Stimulated activated CD8-positive, alpha-beta memory T cell treated with anti-CD3 and anti-CD28 coated beads, Interleukin-12 subunit alpha, Interleukin-12 subunit beta, amount 100 ng/mL, for 4 hours (primary cell): ENCODE data around the gene EFCC1.

Source experiments
- DNase-seq: peaks from one replicate; pipeline ENCODE4 v3.0.0-alpha.2; 2020; ENCODE audit warnings: low read depth

The EFCC1 gene

DNA sequence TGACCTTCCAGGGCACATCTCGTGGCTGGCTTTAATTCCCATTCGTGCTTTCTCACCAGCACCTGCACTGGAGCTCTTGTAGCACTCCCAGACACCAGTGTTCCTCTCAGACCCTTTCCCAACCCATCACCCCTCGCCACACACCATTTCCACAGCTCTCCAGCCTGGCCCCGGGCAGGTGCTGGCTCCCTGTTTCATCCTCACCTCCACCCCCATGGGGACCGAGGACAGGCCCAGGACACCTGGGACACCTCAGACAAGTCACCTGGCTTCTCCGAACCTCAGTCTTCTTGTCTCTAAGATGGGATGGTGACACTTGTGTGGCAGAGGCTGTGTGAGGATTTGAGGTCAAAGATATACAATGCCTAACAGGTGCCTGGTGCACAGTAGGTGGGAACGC lies 32.0 kb downstream of the EFCC1 start:
- no peak for DNase-seq

GRCh38 chr3:129033633-129034321 lies 32.7 kb downstream of the EFCC1 start:
- no peak for DNase-seq

GRCh38 chr3:129034642-129035041 lies 33.5 kb downstream of the EFCC1 start:
- DNase-seq, result no peak

DNA sequence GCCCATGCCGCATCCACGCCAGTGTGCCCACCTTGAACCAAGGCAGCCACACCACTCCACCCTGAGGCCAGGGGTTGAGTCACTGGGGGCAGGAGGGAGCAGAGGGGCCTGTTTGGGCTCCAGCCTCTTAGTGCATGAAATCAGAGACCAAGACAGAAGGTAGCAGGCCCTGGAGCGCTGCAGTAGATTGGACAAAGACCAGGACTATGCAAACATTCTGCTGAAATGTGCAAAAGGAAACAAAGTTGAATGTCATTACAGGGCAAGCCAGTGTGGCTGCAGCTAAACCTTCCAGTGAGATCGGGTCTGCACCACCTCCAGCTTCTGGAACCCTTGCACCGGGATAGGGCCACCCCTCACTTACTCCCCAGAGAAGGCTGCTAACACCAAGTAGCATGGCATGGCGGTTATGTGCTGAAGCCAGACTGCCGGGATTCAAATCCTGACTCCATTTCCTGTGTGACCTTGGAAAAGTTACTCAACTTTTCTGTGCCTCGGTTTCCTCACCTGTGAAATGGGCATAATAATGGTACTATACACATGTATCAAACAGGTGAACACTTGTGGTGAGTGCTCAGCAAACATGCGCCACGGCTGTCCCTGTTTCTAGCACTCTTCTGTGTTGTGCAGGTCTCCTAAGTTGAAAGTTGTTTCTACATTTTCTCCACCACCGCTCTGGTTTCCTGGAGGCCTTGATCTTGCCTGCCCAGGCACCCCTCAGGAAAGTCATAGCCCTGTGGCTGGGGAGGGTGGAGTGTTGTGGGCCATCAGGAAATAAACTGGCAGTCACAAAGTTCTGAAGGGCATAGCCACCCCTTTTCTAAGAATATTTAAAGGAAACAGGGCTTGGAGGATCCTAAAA lies 34.5 kb downstream of the EFCC1 start:
- no peak for DNase-seq

DNA sequence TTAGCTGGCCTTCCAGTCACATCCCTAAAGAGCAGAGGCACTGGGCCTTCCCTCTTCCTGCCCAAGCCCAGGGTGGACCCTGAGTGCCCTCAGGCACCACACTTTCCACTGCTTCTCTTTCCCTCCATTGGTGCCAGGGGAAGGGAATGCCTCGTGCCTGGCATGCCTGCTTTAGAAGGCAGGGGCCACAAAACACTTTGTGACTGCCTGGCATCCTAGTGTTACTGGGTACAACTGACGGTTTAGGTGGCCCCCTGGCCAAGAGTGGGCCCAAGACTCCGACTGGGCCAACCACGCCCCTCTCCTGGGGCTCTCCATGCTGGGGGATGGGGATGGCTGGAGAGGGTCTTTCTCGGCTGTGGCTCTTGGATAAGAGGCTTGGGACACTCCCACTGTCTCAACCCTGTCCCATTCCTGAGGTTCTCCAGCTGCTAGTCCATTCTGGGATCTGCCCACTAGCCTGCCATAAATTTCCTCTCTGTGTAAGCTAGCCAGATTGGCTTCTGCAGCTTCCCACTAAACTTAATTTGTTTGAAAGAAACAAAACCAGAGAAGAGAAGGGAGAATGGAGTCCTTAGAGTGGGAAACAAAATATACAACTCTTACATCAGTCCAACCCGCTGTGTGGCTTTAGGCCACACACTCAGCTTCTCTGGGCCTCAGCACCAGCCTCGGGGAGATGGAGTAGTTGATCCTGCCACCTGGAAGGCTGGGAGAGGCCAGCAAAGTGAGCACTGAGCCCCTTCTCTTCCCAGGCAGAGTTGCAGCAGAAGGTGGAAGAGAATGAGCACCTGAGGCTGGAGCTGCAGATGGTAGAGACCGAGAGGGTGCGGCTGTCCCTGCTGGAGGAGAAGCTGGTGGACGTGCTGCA lies 35.4 kb downstream of the EFCC1 start:
- no peak for DNase-seq

GRCh38 chr3:129037093-129037419 lies 36.0 kb downstream of the EFCC1 start:
- DNase-seq, result no peak

DNA sequence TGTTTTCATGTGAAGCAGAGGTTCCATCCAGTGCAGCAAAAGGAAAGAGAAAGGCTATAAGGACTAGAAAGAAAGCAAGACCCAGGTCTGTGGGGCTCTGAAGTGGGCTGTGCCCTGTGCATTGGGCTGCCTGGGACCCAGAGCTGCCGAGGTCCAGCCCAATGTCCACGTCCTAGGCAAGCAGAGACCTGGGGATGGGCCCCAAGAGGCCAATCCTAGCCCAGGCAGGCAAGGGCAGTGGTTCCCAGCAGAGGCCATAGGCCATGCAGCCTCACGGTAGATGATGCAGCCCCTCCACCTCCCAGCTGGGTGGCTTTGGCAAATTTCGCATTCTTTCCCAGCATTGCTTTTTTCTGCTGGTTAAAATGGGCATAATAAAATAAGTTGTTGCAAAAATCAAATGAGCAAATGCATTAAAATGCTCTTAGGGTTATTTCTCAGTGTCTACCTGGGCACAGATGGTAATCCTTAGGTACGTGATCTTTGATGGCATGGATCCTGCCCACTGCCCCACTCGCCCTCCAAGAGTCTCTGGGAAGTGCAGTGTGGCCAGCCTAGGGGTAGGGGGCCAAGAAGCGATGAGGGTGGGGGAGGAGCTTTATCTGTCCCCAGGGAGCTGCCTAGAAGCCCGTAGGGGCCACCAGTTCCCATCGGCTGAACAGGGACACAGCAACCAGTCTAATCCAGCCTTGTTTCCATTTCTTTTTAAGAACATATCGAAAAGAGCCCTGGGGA lies 37.2 kb downstream of the EFCC1 start:
- DNase-seq, result no peak

DNA sequence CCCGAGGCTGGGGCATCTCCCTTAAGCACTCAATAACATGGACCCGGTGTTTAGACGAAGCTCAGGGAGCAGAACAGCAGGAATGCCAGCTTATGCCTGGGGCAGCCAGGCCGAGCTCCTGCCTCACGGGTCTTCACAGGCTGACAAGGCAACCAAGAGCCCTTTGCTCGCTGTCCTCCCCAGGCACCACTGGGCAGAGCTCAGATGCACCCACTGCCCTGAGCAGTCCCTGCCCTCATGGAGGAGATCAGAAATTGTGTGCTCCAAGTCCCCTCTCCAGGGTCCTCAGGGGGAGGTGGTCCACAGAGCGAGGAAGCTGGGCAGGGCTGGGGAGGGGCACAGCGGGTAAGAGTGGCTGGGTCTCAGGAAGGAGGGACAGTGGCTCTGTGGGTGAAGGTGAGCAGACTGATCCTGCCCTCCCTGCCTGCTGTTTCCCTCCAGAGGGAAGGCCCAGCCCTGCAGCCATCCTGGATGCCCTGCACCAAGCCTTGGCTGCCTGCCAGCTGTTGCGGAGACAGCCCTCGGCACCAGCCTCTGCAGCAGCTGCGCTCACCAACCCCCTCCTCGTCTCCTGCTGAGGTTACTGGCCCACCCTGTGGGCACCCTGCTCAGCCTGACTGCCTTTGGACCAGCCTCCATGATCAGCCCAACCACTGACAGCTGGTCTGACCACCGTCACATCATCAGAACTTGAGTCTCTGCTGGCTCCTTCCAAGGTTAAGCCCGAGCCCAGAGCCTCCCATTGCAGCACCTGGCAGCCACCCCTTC lies 38.4 kb downstream of the EFCC1 start:
- DNase-seq, result no peak

- DNase-seq, result no peak
These were observed 38.9 kb downstream of the EFCC1 start for GRCh38 chr3:129040039-129040336.

DNA sequence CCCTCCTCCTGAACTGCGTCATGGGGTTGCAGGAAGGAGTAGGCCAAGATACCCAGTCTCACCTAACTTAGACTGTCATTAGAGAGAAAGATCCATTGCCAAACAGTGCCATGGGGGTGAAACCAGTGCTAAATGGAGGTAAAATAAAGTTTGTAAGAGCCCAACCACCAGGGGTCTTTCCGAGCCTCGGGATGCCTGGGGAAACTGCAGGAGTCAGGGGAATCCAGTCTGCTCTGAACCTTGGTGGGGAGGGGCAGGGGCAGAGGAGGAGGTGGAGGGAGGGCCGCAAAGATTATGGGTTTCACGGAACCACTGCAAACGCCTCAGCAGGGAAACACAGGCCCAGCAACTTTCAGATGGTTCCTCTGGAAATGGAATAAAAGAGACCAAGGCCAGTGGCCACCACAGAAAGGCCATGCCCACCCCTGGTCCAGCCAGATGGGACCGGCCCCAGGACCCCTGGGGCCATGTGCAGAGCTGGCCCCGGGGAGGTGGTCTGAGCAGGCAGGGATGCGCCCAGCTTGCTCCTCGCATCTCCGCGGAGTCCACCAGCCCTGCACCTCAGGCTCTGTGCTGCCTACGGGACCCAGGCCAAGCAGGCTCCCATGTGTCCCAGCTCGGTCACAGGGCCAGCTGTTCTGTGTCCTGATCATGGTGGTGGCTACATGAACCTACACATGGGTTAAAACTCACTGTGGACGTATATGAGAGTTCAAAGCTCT lies 39.6 kb downstream of the EFCC1 start:
- DNase-seq, result no peak

DNA sequence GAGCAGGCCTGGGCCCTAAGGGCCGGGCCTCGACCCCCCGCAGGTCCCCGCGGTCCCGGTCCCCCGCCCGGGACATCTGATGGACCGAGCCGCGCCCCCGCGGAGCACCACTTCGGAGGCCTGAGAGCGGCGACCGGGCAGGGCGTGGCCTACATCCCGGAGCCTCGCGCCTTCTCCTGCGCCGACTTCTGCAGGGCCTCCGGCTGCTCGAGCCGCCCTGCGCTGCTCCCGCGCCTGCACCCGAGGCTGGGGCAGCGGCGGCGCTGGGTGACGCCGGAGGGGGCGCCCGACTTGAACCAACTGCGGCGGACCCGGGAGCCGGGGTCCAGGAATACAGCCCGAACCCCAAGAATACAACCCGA lies 44.6 kb downstream of the EFCC1 start:
- no peak for DNase-seq

- DNase-seq, result no peak
These were observed 45.1 kb downstream of the EFCC1 start for GRCh38 chr3:129046037-129046731.

- DNase-seq, result no peak
These were observed 45.8 kb downstream of the EFCC1 start for GRCh38 chr3:129046732-129047552.

GRCh38 chr3:129047553-129047839 lies 46.4 kb downstream of the EFCC1 start:
- DNase-seq, result no peak

DNA sequence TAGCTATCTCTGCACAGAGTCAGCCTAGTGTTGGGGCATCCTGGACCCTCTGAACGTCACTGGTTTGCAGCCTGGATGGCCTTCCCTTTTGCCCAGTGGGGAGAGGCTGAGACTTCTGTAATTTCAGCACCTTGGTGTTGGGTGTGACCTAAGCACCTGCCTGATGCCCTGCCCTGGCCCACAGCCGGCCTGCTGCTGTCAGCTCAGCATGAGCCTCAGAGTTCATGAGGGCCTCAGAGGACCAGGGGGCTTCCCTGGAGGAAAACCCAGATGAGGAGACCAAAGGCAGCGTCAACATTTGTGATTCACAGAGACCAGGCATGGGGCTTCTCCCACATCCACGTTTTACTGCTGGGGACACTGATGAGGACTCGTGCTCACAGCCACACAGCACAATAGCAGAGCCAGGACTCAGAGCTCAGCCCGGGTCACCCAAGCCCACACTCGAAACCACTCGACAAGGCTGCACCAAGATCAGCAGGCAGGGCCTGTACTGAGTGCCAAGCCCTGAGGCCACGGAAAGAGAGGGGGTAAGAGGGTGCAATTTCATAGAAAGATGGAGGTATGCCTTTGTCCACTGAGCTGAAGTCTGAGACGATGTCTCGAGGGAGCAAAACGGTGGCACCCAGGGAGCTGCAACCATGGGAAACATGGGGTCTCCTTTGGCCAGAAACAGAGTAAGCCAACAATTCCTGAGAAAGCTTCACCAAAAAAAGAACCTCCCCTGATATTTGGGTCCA lies 49.6 kb downstream of the EFCC1 start:
- no peak for DNase-seq

- DNase-seq, result no peak
These were observed 50.8 kb downstream of the EFCC1 start for GRCh38 chr3:129051871-129052340.

- DNase-seq, result no peak
These were observed 51.6 kb downstream of the EFCC1 start for GRCh38 chr3:129052675-129053074.

GRCh38 chr3:129054605-129055104 lies 53.6 kb downstream of the EFCC1 start:
- no peak for DNase-seq
